HEK293T (cell line): ENCODE measurements around the gene TMTC1.

Experiments
- ARNT ChIP-seq: fragments of 450-650 bp; IDR thresholded peaks from 2 replicates; pipeline ENCODE4 v1.6.1; 2017; ENCODE audit warnings: mild to moderate bottlenecking
- BHLHE40 ChIP-seq: fragments of 450-650 bp; IDR thresholded peaks from 2 replicates; pipeline ENCODE4 v1.6.1; 2016; ENCODE audit warnings: mild to moderate bottlenecking, moderate library complexity, borderline replicate concordance
- ELF4 ChIP-seq: fragments of 450-650 bp; IDR thresholded peaks from 2 replicates; pipeline ENCODE4 v1.6.1; 2017; ENCODE audit warnings: antibody characterized with exemption
- FOXA1 ChIP-seq: fragments of 450-650 bp; IDR thresholded peaks from 2 replicates; pipeline ENCODE4 v1.6.1; 2016; ENCODE audit warnings: mild to moderate bottlenecking
- FOXK2 ChIP-seq: fragments of 450-650 bp; IDR thresholded peaks from 2 replicates; pipeline ENCODE4 v1.6.1; 2016; ENCODE audit warnings: mild to moderate bottlenecking
- FOXM1 ChIP-seq: fragments of 450-650 bp; IDR thresholded peaks from 2 replicates; pipeline ENCODE4 v1.6.1; 2017; ENCODE audit warnings: mild to moderate bottlenecking, borderline replicate concordance
- HDGF ChIP-seq: fragments of 450-650 bp; IDR thresholded peaks from 2 replicates; pipeline ENCODE4 v1.6.1; 2017; ENCODE audit warnings: antibody characterized with exemption, borderline replicate concordance
- LEF1 ChIP-seq: fragments of 450-650 bp; IDR thresholded peaks from 2 replicates; pipeline ENCODE4 v1.6.1; 2017; ENCODE audit warnings: mild to moderate bottlenecking, borderline replicate concordance
- NFRKB ChIP-seq: fragments of 450-650 bp; IDR thresholded peaks from 2 replicates; pipeline ENCODE4 v1.6.1; 2016; ENCODE audit warnings: mild to moderate bottlenecking, moderate library complexity
- PKNOX1 ChIP-seq: fragments of 450-650 bp; IDR thresholded peaks from 2 replicates; pipeline ENCODE4 v1.6.1; 2016
- SP1 ChIP-seq: fragments of 450-650 bp; IDR thresholded peaks from 2 replicates; pipeline ENCODE4 v1.6.1; 2017
- SUZ12 ChIP-seq: fragments of 450-650 bp; IDR thresholded peaks from 2 replicates; pipeline ENCODE4 v1.6.1; 2016; ENCODE audit warnings: mild to moderate bottlenecking
- TARDBP ChIP-seq: fragments of 450-650 bp; IDR thresholded peaks from 2 replicates; pipeline ENCODE4 v1.6.1; 2016

- TF ChIP-seq FOXK2 = no peak
- no peak for TF ChIP-seq SUZ12
- TF ChIP-seq PKNOX1 = no peak
- no peak for TF ChIP-seq LEF1
- no peak for TF ChIP-seq TARDBP
- no peak for TF ChIP-seq NFRKB
- TF ChIP-seq ARNT = no peak
- no peak for TF ChIP-seq FOXM1
- no peak for TF ChIP-seq BHLHE40
- TF ChIP-seq SP1 = no peak
- TF ChIP-seq ELF4 = no peak
- TF ChIP-seq FOXA1 = no peak
- TF ChIP-seq HDGF = no peak
Measured at GRCh38 chr12:29782285-29782870, 1.4 kb downstream of the TMTC1 start.
